Nephron progenitor cell (in vitro differentiated cells): ENCODE measurements around the gene NRDE2.

Experiments used
- DNase-seq: peaks from one replicate; pipeline ENCODE4 v3.0.0; 2021
- H3K27ac Mint-ChIP-seq: 2 replicates; pipeline ENCODE4 v1.8.0; 2021; ENCODE audit warnings: mild to moderate bottlenecking, moderate library complexity, mixed read lengths
- H3K27me3 Mint-ChIP-seq: 2 replicates; pipeline ENCODE4 v1.8.0; 2021; ENCODE audit warnings: mild to moderate bottlenecking, low read depth, mixed read lengths; ENCODE audit not compliant: poor library complexity
- H3K36me3 Mint-ChIP-seq: 2 replicates; pipeline ENCODE4 v1.8.0; 2021; ENCODE audit warnings: low read depth, mixed read lengths
- H3K4me1 Mint-ChIP-seq: 2 replicates; pipeline ENCODE4 v1.8.0; 2021; ENCODE audit warnings: mixed read lengths
- H3K4me3 Mint-ChIP-seq: 2 replicates; pipeline ENCODE4 v1.8.0; 2021; ENCODE audit warnings: mild to moderate bottlenecking, moderate library complexity, mixed read lengths
- H3K9me3 Mint-ChIP-seq: 2 replicates; pipeline ENCODE4 v1.8.0; 2021; ENCODE audit warnings: mild to moderate bottlenecking, moderate library complexity, mixed read lengths
- CTCF ChIP-seq: fragments of 200-600 bp; sonication (generic); IDR thresholded peaks from 2 replicates; pipeline ENCODE4 v1.5.0; 2021; ENCODE audit warnings: antibody characterized with exemption

The NRDE2 gene

DNA sequence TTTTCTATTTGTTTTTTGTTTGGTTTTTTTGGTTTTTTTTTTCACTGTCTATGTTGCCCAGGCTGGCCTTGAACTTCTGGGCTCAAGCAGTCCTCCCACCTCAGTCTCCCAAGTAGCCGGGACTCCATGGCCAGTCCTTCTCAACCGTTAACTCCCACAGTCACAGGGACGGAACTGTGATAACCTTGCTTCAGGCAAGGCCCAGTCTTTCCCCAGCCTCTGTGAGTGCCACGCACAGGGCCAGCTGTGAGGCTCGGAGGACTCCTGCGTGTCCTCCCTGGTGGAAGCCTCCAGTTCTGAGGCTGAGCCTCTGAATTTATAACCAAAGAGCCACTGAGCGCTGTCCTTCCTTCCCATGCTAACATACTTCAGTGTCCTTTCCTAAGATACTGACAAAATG is 51.6 kb downstream of the NRDE2 start:
- no peaks in the 10 kb centered on the region for H3K4me1 Mint-ChIP-seq
- no peak for DNase-seq
- no peak overlapping the region for H3K27ac Mint-ChIP-seq
- H3K36me3 Mint-ChIP-seq = peaks cover 18% of the 10 kb centered on the region
- no peaks in the 10 kb centered on the region for H3K27me3 Mint-ChIP-seq
- no peaks in the 10 kb centered on the region for H3K9me3 Mint-ChIP-seq
- H3K4me3 Mint-ChIP-seq = no peak overlapping the region
- TF ChIP-seq CTCF = no peak

DNA sequence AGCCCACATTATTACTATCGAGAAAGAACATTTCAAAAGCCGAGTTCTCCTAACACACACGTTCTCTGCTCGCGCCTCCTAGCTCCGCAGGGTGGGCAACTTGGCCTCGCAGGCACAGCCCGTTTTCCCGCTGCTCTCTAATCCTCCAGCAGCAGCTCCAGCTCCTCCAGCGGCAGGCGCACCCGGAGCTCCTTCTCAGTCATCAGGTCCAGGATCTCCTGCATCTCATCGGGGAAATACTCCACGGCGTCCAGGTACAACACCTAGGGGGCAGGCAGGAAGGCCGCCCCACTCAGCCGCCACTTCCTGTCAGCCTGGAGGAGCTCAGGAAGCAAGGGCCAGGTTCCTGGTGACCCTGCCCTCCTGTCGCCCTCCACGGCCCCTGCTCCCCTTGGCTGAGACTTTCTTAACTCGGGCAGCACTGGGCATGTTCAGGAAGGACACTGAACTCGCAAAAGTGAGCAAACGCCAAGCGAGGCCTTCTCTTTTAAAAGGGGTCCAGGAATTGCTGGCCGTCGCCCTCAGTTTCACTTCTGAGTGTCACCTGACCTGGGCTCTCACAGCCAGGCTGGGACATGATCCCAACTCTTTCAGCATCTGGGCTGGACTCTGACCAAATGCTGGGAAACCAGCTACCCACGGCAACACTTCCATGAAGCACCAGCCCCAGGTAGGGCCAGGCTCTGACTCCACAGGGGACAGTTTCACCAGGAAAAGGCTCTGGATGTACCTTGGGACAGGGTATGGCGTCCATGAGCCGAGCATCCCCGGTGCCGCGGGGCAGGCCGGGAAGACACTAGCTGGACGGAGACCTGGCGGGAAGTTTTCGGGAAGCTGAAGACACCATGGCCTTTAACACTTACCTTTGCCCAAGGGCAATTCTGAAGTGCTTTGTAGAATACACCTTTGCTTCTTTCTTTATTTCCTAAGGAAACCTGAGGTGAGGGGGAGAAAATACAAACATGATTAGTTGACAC is 53.3 kb downstream of the NRDE2 start:
- Mint-ChIP-seq H3K9me3 (no peaks in the 10 kb centered on the region), H3K27ac (peak overlapping the region; percentile 77), H3K4me3 (no peak overlapping the region), H3K36me3 (peaks cover 33% of the 10 kb centered on the region), H3K4me1 (no peaks in the 10 kb centered on the region), H3K27me3 (no peaks in the 10 kb centered on the region)
- TF ChIP-seq CTCF = no peak
- DNase-seq = no peak

GRCh38 chr14:90277581-90278198 is 54.1 kb downstream of the NRDE2 start:
- Mint-ChIP-seq H3K27ac (no peak overlapping the region), H3K36me3 (peaks cover 31% of the 10 kb centered on the region), H3K4me3 (no peak overlapping the region), H3K27me3 (no peaks in the 10 kb centered on the region), H3K4me1 (no peaks in the 10 kb centered on the region), H3K9me3 (no peaks in the 10 kb centered on the region)
- DNase-seq = no peak
- TF ChIP-seq CTCF = no peak

GRCh38 chr14:90276646-90277367 is 54.9 kb downstream of the NRDE2 start:
- H3K27me3 Mint-ChIP-seq = no peaks in the 10 kb centered on the region
- H3K9me3 Mint-ChIP-seq = no peaks in the 10 kb centered on the region
- H3K4me1 Mint-ChIP-seq = no peaks in the 10 kb centered on the region
- peak overlapping the region; percentile 64 for H3K27ac Mint-ChIP-seq
- DNase-seq = no peak
- no peak overlapping the region for H3K4me3 Mint-ChIP-seq
- H3K36me3 Mint-ChIP-seq = peaks cover 35% of the 10 kb centered on the region
- TF ChIP-seq CTCF = no peak

DNA sequence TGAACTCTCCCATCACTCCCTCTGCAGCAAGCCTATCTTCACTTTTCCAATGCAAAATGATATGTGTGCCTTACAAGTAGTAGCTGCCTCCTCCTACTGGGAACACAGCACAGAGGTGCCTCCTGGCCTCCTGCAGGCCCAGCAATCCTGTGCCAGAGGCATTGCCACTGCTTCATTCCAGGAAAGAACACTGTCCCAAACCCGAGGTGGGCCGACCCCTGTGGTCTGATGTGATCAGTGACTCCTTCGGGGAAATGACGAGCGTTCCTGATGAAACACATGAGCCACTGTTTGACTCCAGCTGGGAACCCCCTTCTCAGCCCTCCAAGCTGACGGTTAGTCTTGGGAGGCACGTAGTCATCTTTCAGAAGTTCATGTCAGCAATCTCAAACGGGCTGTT is 55.9 kb downstream of the NRDE2 start:
- no peak for DNase-seq
- TF ChIP-seq CTCF = no peak
- Mint-ChIP-seq H3K27me3 (no peaks in the 10 kb centered on the region), H3K36me3 (peaks cover 43% of the 10 kb centered on the region), H3K4me1 (no peaks in the 10 kb centered on the region), H3K9me3 (no peaks in the 10 kb centered on the region), H3K27ac (peak overlapping the region; percentile 98), H3K4me3 (no peak overlapping the region)
